GM10847 (cell line): ENCODE data around the gene ZNF681.
A peak's percentile ranks its signal among the peaks of the same experiment; 100 is the strongest.

Source experiments
- POLR2A ChIP-seq: IDR thresholded peaks from 2 replicates; pipeline ENCODE4 v1.6.1; 2011; ENCODE audit not compliant: insufficient read length; ENCODE audit errors: extremely low read depth

Gene ZNF681

GRCh38 chr19:23758187-23759074, at the start of gene ZNF681:
ZNF681 (minus strand) TSS chr19:23758891; CDS start chr19:23758749, 142 bp downstream.
- TF ChIP-seq POLR2A: peak; percentile 51

- no peak for TF ChIP-seq POLR2A
Observed at GRCh38 chr19:23804676-23805075, 46.0 kb upstream of the ZNF681 start.

GRCh38 chr19:23802290-23802689, 43.6 kb upstream of the ZNF681 start:
- TF ChIP-seq POLR2A: no peak

GRCh38 chr19:23801803-23802202, 43.1 kb upstream of the ZNF681 start:
- no peak for TF ChIP-seq POLR2A

- TF ChIP-seq POLR2A: no peak
Observed at GRCh38 chr19:23800868-23801267, 42.2 kb upstream of the ZNF681 start.

GRCh38 chr19:23800271-23800670, 41.6 kb upstream of the ZNF681 start:
- TF ChIP-seq POLR2A: no peak

- no peak for TF ChIP-seq POLR2A
Observed at GRCh38 chr19:23799321-23799720, 40.6 kb upstream of the ZNF681 start.

- TF ChIP-seq POLR2A: no peak
Observed at GRCh38 chr19:23795462-23795861, 36.8 kb upstream of the ZNF681 start.

GRCh38 chr19:23792784-23793183, 34.1 kb upstream of the ZNF681 start:
- TF ChIP-seq POLR2A: no peak

GRCh38 chr19:23790641-23791488, 32.2 kb upstream of the ZNF681 start:
- no peak for TF ChIP-seq POLR2A

- TF ChIP-seq POLR2A: no peak
Observed at GRCh38 chr19:23789246-23789645, 30.6 kb upstream of the ZNF681 start.

- no peak for TF ChIP-seq POLR2A
Observed at GRCh38 chr19:23788411-23788810, 29.7 kb upstream of the ZNF681 start.

GRCh38 chr19:23787106-23787505, 28.4 kb upstream of the ZNF681 start:
- no peak for TF ChIP-seq POLR2A

- no peak for TF ChIP-seq POLR2A
Observed at GRCh38 chr19:23785982-23786381, 27.3 kb upstream of the ZNF681 start.

GRCh38 chr19:23784274-23784673, 25.6 kb upstream of the ZNF681 start:
- no peak for TF ChIP-seq POLR2A

GRCh38 chr19:23783636-23784035, 24.9 kb upstream of the ZNF681 start:
- TF ChIP-seq POLR2A: no peak
